ENCODE data around the gene COLEC12.
A peak's percentile ranks its signal among the peaks of the same experiment; 100 is the strongest.
"Not testable (repeated sequence)": the region's sequence is repeated elsewhere in the genome, so short reads cannot be mapped to it uniquely, and the experiment has no call there.

COLEC12 gene

DNA sequence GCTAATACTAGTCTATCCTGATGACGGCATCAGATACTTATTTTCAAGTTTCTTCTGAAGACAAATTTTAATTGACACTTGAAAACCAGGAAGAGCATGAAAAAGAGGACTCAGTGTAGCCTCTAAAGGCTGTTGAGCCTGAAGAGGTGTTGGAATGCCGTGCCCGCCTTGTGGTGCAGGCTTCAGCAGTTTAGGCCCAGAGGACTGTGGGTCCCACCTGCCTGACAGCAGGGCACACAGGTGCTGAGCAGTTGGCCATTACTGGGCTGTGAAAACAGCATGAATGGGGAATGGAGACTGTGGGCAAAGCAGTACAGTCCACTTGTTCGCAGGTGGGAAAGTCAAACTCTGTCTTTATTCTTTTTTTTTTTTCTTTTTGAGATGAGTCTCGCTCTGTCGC is 182.9 kb downstream of the COLEC12 start:
- Histone ChIP-seq H3K4me1 (ENCODE audit: control insufficient read depth, insufficient read depth, low read length) (peaks cover 14% of the 10 kb centered on the region), H3K27ac (ENCODE audit: insufficient read depth, low read depth, low read length, poor library complexity, severe bottlenecking) (no peak overlapping the region), H3K4me3 (ENCODE audit: insufficient read depth, low read depth, low read length) (no peak overlapping the region), H3K36me3 (ENCODE audit: control insufficient read depth, insufficient read depth, low read length) (peaks cover 5% of the 10 kb centered on the region), H3K27me3 (ENCODE audit: control insufficient read depth, insufficient read depth, low read length, poor library complexity, severe bottlenecking) (no peaks in the 10 kb centered on the region), H3K9me3 (ENCODE audit: control insufficient read depth, low read length) (no peaks in the 10 kb centered on the region)
- 97% methylated on average over 4 of the region's 6 CpGs for WGBS, 2 experiments

DNA sequence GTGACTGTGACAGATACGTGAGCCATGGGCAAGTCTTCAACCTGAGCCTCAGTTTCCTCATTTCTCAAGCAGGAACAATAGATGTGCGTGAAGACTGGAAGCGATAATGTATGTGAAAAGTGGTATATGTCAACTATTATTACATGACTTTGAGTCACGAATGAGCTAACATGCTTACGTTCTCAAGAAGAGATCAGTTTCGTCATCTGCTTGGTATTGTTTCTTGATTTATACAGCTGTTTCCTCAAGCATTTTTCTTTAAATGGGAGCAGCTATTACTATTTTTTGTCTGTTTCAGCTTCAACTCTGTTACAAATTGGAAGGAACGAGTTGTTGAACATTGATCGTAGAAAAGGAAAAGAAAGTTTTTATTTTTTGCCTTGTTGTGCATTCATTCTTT is 184.1 kb downstream of the COLEC12 start:
- Histone ChIP-seq H3K9me3 (ENCODE audit: control insufficient read depth, low read length) (no peaks in the 10 kb centered on the region), H3K36me3 (ENCODE audit: control insufficient read depth, insufficient read depth, low read length) (peaks cover 2% of the 10 kb centered on the region), H3K4me1 (ENCODE audit: control insufficient read depth, insufficient read depth, low read length) (peaks cover 19% of the 10 kb centered on the region), H3K27me3 (ENCODE audit: control insufficient read depth, insufficient read depth, low read length, poor library complexity, severe bottlenecking) (no peaks in the 10 kb centered on the region), H3K27ac (ENCODE audit: insufficient read depth, low read depth, low read length, poor library complexity, severe bottlenecking) (no peak overlapping the region), H3K4me3 (ENCODE audit: insufficient read depth, low read depth, low read length) (no peak overlapping the region)
- 97 to 98% methylated on average over 8 of the region's 8 CpGs for WGBS, 2 experiments

DNA sequence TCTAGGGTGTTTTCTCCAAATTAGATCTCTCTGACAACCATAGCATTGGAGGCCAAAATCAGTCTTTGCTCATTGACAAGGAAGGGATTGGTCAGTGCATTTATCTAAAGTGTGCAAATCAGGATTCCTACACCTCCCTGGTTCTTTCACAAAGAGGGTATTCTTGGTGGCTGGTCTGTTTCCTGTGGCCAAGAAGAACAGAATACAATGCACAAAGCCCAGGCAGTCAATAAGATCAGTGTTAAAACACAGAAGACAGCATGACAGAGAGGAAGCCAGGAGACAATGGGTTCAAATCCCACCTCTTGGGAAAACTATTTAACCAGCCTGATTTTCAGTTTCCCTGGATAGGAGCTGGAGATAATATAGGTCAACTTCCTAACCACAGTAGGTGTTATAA is 186.6 kb downstream of the COLEC12 start:
- Histone ChIP-seq H3K4me3 (ENCODE audit: insufficient read depth, low read depth, low read length) (no peak overlapping the region), H3K27me3 (ENCODE audit: control insufficient read depth, insufficient read depth, low read length, poor library complexity, severe bottlenecking) (no peaks in the 10 kb centered on the region), H3K27ac (ENCODE audit: insufficient read depth, low read depth, low read length, poor library complexity, severe bottlenecking) (peak overlapping the region; percentile 33), H3K4me1 (ENCODE audit: control insufficient read depth, insufficient read depth, low read length) (peaks cover 19% of the 10 kb centered on the region), H3K36me3 (ENCODE audit: control insufficient read depth, insufficient read depth, low read length) (no peaks in the 10 kb centered on the region), H3K9me3 (ENCODE audit: control insufficient read depth, low read length) (no peaks in the 10 kb centered on the region)

DNA sequence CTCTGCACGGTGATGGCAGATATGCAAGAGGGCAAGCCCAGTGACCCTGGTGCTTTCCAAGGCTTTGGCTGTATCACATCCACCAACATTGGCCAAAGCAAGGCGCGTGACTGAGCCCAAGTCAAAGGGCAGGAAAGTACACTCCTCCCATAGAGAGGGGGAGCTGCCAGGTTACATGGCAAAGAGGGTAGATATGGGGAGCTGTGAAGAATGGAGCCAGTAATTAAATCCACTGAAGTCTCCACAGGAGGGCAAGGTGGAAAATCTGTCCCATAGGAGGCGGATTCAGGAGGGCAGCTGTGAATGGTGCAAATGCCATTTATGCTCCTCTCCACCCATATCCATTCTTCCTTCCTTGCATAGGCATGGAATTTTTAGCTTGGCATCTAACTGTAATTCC is 188.1 kb downstream of the COLEC12 start:
- H3K27me3 ChIP-seq (ENCODE audit: control insufficient read depth, insufficient read depth, low read length, poor library complexity, severe bottlenecking), result no peaks in the 10 kb centered on the region
- H3K9me3 ChIP-seq (ENCODE audit: control insufficient read depth, low read length), result no peaks in the 10 kb centered on the region
- no peak overlapping the region for H3K4me3 ChIP-seq (ENCODE audit: insufficient read depth, low read depth, low read length)
- no peak overlapping the region for H3K27ac ChIP-seq (ENCODE audit: insufficient read depth, low read depth, low read length, poor library complexity, severe bottlenecking)
- 55 to 83% methylated on average over 3 to 4 of the region's 4 CpGs for WGBS, 2 experiments
- H3K36me3 ChIP-seq (ENCODE audit: control insufficient read depth, insufficient read depth, low read length), result no peaks in the 10 kb centered on the region
- peaks cover 21% of the 10 kb centered on the region for H3K4me1 ChIP-seq (ENCODE audit: control insufficient read depth, insufficient read depth, low read length)

DNA sequence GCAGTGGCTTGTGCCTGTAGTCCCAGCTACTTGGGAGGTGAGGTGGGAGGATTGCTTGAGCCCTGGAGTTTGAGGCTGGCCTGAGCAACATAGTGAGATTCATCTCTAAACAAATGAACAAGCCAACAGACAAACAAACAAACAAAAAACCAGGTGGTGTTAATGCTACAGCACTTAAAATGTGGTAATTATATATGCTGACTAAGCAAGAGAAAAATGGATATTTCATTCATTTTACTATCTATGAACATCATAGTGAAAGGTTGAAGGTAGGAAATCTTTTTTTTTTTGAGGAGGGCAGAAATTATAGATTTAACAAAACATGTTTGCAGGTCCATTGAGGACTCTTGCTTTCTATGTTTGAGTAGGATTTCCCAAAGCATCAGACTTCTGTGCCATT is 190.5 kb downstream of the COLEC12 start:
- Histone ChIP-seq H3K4me1 (ENCODE audit: control insufficient read depth, insufficient read depth, low read length) (peaks cover 38% of the 10 kb centered on the region), H3K27me3 (ENCODE audit: control insufficient read depth, insufficient read depth, low read length, poor library complexity, severe bottlenecking) (no peaks in the 10 kb centered on the region), H3K36me3 (ENCODE audit: control insufficient read depth, insufficient read depth, low read length) (no peaks in the 10 kb centered on the region), H3K4me3 (ENCODE audit: insufficient read depth, low read depth, low read length) (no peak overlapping the region), H3K9me3 (ENCODE audit: control insufficient read depth, low read length) (no peaks in the 10 kb centered on the region), H3K27ac (ENCODE audit: insufficient read depth, low read depth, low read length, poor library complexity, severe bottlenecking) (no peak overlapping the region)

DNA sequence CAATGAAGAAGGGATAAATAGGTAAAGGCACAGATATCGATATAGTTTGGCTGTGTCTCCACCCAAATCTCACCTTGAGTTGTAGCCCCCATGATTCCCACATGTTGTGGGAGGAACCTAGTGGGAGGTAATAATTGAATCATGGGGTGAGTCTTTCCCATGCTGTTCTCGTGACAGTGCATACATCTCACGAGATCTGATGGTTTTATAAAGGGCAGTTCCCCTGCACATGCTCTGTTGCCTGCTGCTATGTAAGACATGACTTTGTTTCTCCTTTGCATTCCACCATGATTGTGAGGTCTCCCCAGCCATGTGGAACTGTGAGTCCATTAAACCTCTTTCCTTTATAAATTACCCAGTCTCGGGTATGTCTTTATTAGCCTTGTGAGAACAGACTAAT is 192.4 kb downstream of the COLEC12 start:
- H3K27me3 ChIP-seq (ENCODE audit: control insufficient read depth, insufficient read depth, low read length, poor library complexity, severe bottlenecking); H3K36me3 ChIP-seq (ENCODE audit: control insufficient read depth, insufficient read depth, low read length); H3K27ac ChIP-seq (ENCODE audit: insufficient read depth, low read depth, low read length, poor library complexity, severe bottlenecking); H3K4me3 ChIP-seq (ENCODE audit: insufficient read depth, low read depth, low read length); H3K9me3 ChIP-seq (ENCODE audit: control insufficient read depth, low read length): not testable (repeated sequence)
- WGBS, 2 experiments, result 88% methylated on average over 4 of the region's 4 CpGs
- H3K4me1 ChIP-seq (ENCODE audit: control insufficient read depth, insufficient read depth, low read length), result peaks cover 48% of the 10 kb centered on the region

DNA sequence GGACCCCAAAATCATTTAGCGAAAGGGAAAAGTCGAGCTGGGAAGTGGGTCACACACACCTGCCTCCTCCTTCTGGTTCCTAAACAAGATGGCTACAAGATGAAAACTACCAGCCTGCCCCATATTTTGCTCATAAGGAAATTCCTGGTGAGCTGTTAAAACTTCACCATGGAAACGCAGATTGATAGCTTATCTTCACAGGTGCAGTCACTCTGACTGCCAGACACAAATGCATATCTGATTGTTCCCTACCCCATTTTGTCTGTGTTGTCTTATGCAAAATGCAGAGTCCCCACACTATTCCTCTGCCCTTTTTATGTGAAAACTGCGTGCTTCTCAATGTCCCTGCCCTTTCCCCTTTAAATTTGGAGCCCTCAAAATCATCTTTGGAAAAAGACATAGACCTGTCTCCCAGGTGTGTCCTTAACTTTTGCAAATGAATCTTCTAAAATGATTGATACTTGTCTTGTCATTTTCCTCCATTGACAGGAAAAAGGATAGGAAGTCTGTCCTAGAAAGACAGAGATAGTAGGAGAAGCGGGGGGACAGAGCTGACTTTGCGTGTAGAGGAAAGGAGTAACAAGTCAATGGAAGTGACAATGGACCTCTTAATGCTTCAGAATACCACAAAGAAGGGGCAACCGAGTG is 193.8 kb downstream of the COLEC12 start:
- H3K4me1 ChIP-seq (ENCODE audit: control insufficient read depth, insufficient read depth, low read length), result peaks cover 38% of the 10 kb centered on the region
- no peak overlapping the region for H3K4me3 ChIP-seq (ENCODE audit: insufficient read depth, low read depth, low read length)
- no peak overlapping the region for H3K27ac ChIP-seq (ENCODE audit: insufficient read depth, low read depth, low read length, poor library complexity, severe bottlenecking)
- H3K27me3 ChIP-seq (ENCODE audit: control insufficient read depth, insufficient read depth, low read length, poor library complexity, severe bottlenecking), result no peaks in the 10 kb centered on the region
- 86 to 87% methylated on average over 7 of the region's 7 CpGs for WGBS, 2 experiments
- no peaks in the 10 kb centered on the region for H3K36me3 ChIP-seq (ENCODE audit: control insufficient read depth, insufficient read depth, low read length)
- H3K9me3 ChIP-seq (ENCODE audit: control insufficient read depth, low read length), result no peaks in the 10 kb centered on the region

DNA sequence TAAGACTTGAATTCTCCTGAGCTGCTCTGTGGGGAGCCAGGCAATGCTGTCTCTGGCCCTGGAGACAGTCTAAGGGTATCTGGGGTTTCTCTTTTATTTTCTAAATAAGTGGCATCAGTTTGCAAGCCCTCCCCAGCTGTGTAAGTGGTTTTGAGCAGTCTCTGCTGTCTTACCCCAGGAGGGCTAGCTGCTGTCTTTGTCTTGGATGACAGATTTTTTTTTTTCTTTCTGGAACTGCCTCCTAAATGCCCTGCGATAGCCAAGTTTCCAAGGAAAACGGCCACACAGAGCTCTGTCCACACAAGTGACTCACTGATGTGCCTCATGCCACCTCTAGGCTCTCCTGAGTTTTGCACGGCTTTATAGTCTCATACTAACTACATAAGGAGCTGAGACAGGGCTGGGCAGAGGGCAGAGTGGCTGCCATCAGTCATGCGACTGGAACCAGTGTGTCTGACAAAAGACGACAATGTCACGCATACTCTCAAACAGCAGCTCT is 195.4 kb downstream of the COLEC12 start:
- Histone ChIP-seq H3K27me3 (ENCODE audit: control insufficient read depth, insufficient read depth, low read length, poor library complexity, severe bottlenecking) (no peaks in the 10 kb centered on the region), H3K4me1 (ENCODE audit: control insufficient read depth, insufficient read depth, low read length) (peaks cover 38% of the 10 kb centered on the region), H3K36me3 (ENCODE audit: control insufficient read depth, insufficient read depth, low read length) (no peaks in the 10 kb centered on the region), H3K27ac (ENCODE audit: insufficient read depth, low read depth, low read length, poor library complexity, severe bottlenecking) (peak overlapping the region; percentile 65), H3K4me3 (ENCODE audit: insufficient read depth, low read depth, low read length) (no peak overlapping the region), H3K9me3 (ENCODE audit: control insufficient read depth, low read length) (no peaks in the 10 kb centered on the region)
- 33 to 35% methylated on average over 6 of the region's 6 CpGs for WGBS, 2 experiments

DNA sequence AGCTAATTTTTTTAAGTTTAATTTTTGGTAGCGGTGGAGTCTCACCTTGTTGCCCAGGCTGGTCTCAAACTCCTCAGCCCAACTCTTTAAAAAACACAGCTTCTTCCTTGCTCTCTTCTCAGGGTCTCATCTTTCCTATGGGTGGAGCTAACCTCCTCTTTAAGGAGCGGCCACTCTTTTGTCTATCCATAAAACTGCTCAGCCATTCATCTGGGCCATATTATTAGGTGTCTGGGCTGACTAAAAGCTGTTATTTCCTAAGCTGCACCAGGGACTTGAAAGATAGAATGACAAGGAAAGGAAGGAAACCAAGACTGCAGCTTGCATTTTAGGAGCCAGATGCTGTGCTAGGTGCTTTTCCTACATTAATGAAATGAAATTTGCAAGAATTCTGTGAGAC is 196.9 kb downstream of the COLEC12 start:
- WGBS, 2 experiments, result 80 to 83% methylated on average over 2 of the region's 2 CpGs
- no peak overlapping the region for H3K27ac ChIP-seq (ENCODE audit: insufficient read depth, low read depth, low read length, poor library complexity, severe bottlenecking)
- no peak overlapping the region for H3K4me3 ChIP-seq (ENCODE audit: insufficient read depth, low read depth, low read length)
- peaks cover 38% of the 10 kb centered on the region for H3K4me1 ChIP-seq (ENCODE audit: control insufficient read depth, insufficient read depth, low read length)
- no peaks in the 10 kb centered on the region for H3K27me3 ChIP-seq (ENCODE audit: control insufficient read depth, insufficient read depth, low read length, poor library complexity, severe bottlenecking)
- no peaks in the 10 kb centered on the region for H3K9me3 ChIP-seq (ENCODE audit: control insufficient read depth, low read length)
- H3K36me3 ChIP-seq (ENCODE audit: control insufficient read depth, insufficient read depth, low read length), result no peaks in the 10 kb centered on the region

DNA sequence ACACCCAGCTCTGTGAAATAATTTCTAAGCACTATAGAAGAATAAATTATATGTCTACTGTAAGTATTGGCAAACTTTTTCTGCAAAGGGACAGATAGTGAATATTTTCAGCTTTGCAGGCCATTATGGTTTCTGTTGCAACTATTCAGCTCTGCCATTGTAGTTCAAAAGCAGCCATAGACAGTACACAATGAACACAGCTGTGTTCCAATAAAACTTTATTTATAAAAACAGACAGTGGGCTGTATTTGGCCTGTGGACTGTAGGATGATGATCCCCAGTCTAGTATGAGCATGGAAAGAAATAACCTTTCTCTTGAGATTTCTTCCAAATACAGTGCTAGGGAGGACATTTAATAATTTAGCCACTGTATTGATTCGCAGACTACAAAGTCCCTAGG is 197.5 kb downstream of the COLEC12 start:
- H3K4me1 ChIP-seq (ENCODE audit: control insufficient read depth, insufficient read depth, low read length), result peaks cover 38% of the 10 kb centered on the region
- 0% methylated on average over 1 of the region's 1 CpG for WGBS, 2 experiments
- H3K27me3 ChIP-seq (ENCODE audit: control insufficient read depth, insufficient read depth, low read length, poor library complexity, severe bottlenecking), result no peaks in the 10 kb centered on the region
- H3K9me3 ChIP-seq (ENCODE audit: control insufficient read depth, low read length), result no peaks in the 10 kb centered on the region
- no peak overlapping the region for H3K27ac ChIP-seq (ENCODE audit: insufficient read depth, low read depth, low read length, poor library complexity, severe bottlenecking)
- no peaks in the 10 kb centered on the region for H3K36me3 ChIP-seq (ENCODE audit: control insufficient read depth, insufficient read depth, low read length)
- H3K4me3 ChIP-seq (ENCODE audit: insufficient read depth, low read depth, low read length), result no peak overlapping the region

DNA sequence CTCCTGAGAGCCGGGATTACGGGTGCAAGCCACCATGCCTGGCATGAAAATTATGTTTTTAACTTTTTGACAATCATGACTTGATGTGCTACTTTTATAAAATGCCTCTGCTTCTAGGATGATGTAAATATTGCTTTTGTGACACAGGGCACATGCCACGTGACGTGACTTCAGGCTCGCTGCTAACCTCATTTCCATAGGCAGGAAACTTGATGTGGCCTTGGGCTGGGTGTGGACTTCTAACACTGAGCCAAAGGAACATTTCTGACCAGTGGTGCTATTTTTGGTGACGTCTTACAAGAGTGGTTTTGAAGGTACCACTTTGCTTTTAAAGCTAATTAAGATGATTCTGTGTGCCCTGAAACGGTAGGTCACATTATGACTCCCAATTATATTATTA is 198.4 kb downstream of the COLEC12 start:
- H3K27ac ChIP-seq (ENCODE audit: insufficient read depth, low read depth, low read length, poor library complexity, severe bottlenecking), result no peak overlapping the region
- no peak overlapping the region for H3K4me3 ChIP-seq (ENCODE audit: insufficient read depth, low read depth, low read length)
- H3K27me3 ChIP-seq (ENCODE audit: control insufficient read depth, insufficient read depth, low read length, poor library complexity, severe bottlenecking), result no peaks in the 10 kb centered on the region
- H3K4me1 ChIP-seq (ENCODE audit: control insufficient read depth, insufficient read depth, low read length), result peaks cover 33% of the 10 kb centered on the region
- no peaks in the 10 kb centered on the region for H3K36me3 ChIP-seq (ENCODE audit: control insufficient read depth, insufficient read depth, low read length)
- 95 to 97% methylated on average over 6 of the region's 7 CpGs for WGBS, 2 experiments
- no peaks in the 10 kb centered on the region for H3K9me3 ChIP-seq (ENCODE audit: control insufficient read depth, low read length)

Measured in ectodermal cell (in vitro differentiated cells).